Stimulated activated naive CD4-positive, alpha-beta T cell treated with Interleukin-2 at 50 U/mL for 16 hours (primary cell): ENCODE measurements around the gene EGR2.
A peak's percentile ranks its signal among the peaks of the same experiment; 100 is the strongest.
"Not testable (repeated sequence)": the region's sequence is repeated elsewhere in the genome, so short reads cannot be mapped to it uniquely, and the experiment has no call there.

Experiments used
- DNase-seq: peaks from one replicate; lab custom pipeline; 2025; lab: John Stamatoyannopoulos, UW

Gene EGR2

GRCh38 chr10:62792261-62792660 is 23.9 kb downstream of the EGR2 start:
- no peak for DNase-seq

GRCh38 chr10:62790571-62790970 is 25.6 kb downstream of the EGR2 start:
- no peak for DNase-seq

- DNase-seq = no peak
Measured at GRCh38 chr10:62790019-62790555, 26.1 kb downstream of the EGR2 start.

GRCh38 chr10:62788861-62789467 is 27.2 kb downstream of the EGR2 start:
- DNase-seq = no peak

GRCh38 chr10:62788285-62788684 is 27.9 kb downstream of the EGR2 start:
- not testable (repeated sequence) for DNase-seq

GRCh38 chr10:62784537-62784936 is 31.6 kb downstream of the EGR2 start:
- not testable (repeated sequence) for DNase-seq

- DNase-seq = peak; percentile 89
Measured at GRCh38 chr10:62779487-62780248, 36.5 kb downstream of the EGR2 start.

GRCh38 chr10:62778125-62778524 is 38.0 kb downstream of the EGR2 start:
- DNase-seq = no peak

GRCh38 chr10:62772186-62772974 is 43.8 kb downstream of the EGR2 start:
- no peak for DNase-seq

GRCh38 chr10:62769574-62770242 is 46.5 kb downstream of the EGR2 start:
- no peak for DNase-seq

- DNase-seq = no peak
Measured at GRCh38 chr10:62766386-62766785, 49.8 kb downstream of the EGR2 start.

GRCh38 chr10:62765726-62766125 is 50.4 kb downstream of the EGR2 start:
- no peak for DNase-seq

GRCh38 chr10:62764011-62764410 is 52.2 kb downstream of the EGR2 start:
- DNase-seq = no peak

- no peak for DNase-seq
Measured at GRCh38 chr10:62763155-62763554, 53.0 kb downstream of the EGR2 start.
